ENCODE data around the gene HS3ST6. TPM values are rescaled to one million over a fixed set of nuclear protein-coding genes. Genes with fewer than 3 reads are reported as not detected.
A peak's percentile ranks its signal among the peaks of the same experiment; 100 is the strongest.

The HS3ST6 gene
- total and polyA plus RNA-seq, 2 of the 13 experiments (the other 11 are each of a cell fraction or from before 2014, with no cell fraction given): not detected

DNA sequence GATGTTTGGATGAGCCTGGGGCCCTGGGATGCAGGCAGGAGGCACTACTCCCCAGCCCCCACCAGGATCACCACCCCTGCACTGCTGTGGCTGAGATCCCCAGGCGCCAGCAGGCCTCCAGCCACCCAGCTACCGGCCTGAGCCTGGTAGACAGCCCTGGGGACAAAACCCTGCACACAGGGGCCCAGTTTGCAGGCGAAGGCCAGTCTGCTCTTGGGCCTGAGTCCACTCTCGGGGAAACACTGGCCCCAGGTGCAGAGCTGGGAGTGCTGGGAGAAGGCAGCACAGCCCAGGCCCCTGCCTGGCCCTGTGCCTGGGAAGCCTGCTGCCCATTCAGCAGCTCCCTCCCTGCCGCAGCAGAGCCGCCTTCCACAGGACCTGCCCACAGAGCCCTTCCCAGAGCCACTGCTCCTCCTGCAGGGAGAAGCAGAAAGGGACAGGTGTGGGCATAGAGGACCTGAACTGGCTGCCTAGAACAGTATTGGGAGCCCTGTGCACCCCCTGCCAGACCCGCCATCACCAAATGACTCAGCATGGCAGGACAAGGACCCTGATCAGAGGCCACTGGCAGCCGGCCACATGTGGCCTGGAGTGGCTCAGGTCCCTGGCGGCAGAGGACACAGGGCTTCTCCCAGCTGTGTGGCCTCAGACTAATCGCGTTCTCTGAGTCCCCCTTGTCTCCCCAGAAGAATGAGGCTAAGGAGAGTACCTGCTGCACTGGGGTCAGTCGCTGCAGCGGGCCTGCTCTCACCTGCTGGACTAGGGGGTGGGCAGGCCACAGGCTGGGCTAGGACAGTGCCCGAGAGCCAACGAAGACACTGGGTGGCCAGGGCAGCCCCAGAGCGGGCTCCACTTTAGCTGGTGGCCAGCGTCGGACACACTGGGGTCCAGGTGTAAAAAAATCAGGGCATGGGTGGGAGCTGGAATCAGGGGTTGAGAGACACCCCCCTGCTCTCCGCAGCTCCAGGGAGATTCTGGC is 14.1 kb upstream of the HS3ST6 start (continued):
- TF ChIP-seq ZNF383 (CRISPR knock-in tag; IDR thresholded peaks at IDR 0.05; ENCODE audit: borderline replicate concordance) (no peak), ZZZ3 (CRISPR knock-in tag; IDR thresholded peaks at IDR 0.05; ENCODE audit: borderline replicate concordance) (no peak), CERS6 (CRISPR knock-in tag; IDR thresholded peaks at IDR 0.05) (no peak), RFX5 (IDR thresholded peaks at IDR 0.05; ENCODE audit: low read depth, low read length) (no peak), ZNF260 (CRISPR knock-in tag; IDR thresholded peaks at IDR 0.05; ENCODE audit: borderline replicate concordance, low read depth) (no peak), ZNF747 (CRISPR knock-in tag; IDR thresholded peaks at IDR 0.05; ENCODE audit: borderline replicate concordance) (peak; percentile 60; the same call in 1 of the 2 replicates), CENPT (CRISPR knock-in tag; IDR thresholded peaks at IDR 0.05; ENCODE audit: low read depth) (no peak), ZNF720 (CRISPR knock-in tag; IDR thresholded peaks at IDR 0.05) (no peak), NFYC (CRISPR knock-in tag; IDR thresholded peaks at IDR 0.05) (no peak), PTBP1 (IDR thresholded peaks at IDR 0.05; ENCODE audit: low read depth, low read length, poor library complexity, severe bottlenecking) (no peak), ZNF326 (CRISPR knock-in tag; IDR thresholded peaks at IDR 0.05; ENCODE audit: borderline replicate concordance) (no peak), KLF16 (CRISPR knock-in tag; IDR thresholded peaks at IDR 0.05) (no peak), CREB1 (IDR thresholded peaks at IDR 0.05) (no peak), CREB1 (CRISPR knock-in tag; IDR thresholded peaks at IDR 0.05) (no peak), ARID2 (CRISPR knock-in tag; IDR thresholded peaks at IDR 0.05; ENCODE audit: borderline replicate concordance) (no peak), KDM4B (CRISPR knock-in tag; IDR thresholded peaks at IDR 0.05) (0 out of 2 replicates have a peak, but pooled peaks have one; percentile 68), ZNF703 (CRISPR knock-in tag; IDR thresholded peaks at IDR 0.05; ENCODE audit: borderline replicate concordance) (no peak), ARNT (IDR thresholded peaks at IDR 0.05) (no peak), PHF5A (CRISPR knock-in tag; IDR thresholded peaks at IDR 0.05; ENCODE audit: low read depth, unreplicated experiment) (no peak), SIX1 (CRISPR knock-in tag; IDR thresholded peaks at IDR 0.05; ENCODE audit: borderline replicate concordance) (no peak)
- TF ChIP-seq, protein P1, sequence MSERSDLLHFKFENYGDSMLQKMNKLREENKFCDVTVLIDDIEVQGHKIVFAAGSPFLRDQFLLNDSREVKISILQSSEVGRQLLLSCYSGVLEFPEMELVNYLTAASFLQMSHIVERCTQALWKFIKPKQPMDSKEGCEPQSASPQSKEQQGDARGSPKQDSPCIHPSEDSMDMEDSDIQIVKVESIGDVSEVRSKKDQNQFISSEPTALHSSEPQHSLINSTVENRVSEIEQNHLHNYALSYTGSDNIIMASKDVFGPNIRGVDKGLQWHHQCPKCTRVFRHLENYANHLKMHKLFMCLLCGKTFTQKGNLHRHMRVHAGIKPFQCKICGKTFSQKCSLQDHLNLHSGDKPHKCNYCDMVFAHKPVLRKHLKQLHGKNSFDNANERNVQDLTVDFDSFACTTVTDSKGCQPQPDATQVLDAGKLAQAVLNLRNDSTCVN (CRISPR knock-in tag; IDR thresholded peaks at IDR 0.05; ENCODE audit: borderline replicate concordance): 0 out of 2 replicates have a peak, but pooled peaks have one; percentile 41
